NCI-H1105 treated with DMSO at 0.1 percent for 48 hours (cell line): Measurements from ENCODE around the gene SGF29.
"Not testable (repeated sequence)": the region's sequence is repeated elsewhere in the genome, so short reads cannot be mapped to it uniquely, and the experiment has no call there.

Source experiments
- DNase-seq: peaks from one replicate; lab custom pipeline; 2025; lab: John Stamatoyannopoulos, UW

SGF29 gene

DNA sequence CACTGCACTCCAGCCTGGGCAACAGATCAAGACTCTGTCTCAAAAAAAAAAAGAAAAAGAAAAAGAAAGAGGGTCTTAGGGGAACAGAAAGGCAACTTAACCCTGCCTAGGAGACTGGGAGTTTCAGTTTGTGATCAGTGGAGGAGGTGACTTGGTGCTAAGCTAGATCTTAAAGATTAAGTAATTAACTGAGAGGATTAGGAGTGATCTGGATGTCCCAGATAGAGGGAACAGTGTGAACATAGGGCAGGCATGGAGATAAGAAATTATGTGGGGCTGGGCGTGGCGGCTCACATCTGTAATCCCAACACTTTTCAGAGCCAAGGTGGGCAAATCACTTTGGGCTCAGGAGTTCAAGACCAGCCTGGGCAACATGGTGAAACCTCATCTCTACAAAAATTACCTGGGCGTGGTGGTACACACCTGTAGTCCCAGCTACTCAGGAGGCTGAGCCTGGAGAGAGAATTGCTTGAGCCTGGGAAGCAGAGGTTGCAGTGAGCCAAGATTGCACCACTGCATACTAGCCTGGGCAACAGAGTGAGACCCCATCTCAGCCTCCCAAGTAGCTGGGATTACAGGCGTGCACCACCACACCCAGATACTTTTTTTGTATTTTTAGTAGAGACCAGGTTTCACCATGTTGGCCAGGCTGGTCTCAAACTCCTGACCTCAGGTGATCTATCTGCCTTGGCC is 12.7 kb downstream of the SGF29 start:
- DNase-seq = not testable (repeated sequence)

DNA sequence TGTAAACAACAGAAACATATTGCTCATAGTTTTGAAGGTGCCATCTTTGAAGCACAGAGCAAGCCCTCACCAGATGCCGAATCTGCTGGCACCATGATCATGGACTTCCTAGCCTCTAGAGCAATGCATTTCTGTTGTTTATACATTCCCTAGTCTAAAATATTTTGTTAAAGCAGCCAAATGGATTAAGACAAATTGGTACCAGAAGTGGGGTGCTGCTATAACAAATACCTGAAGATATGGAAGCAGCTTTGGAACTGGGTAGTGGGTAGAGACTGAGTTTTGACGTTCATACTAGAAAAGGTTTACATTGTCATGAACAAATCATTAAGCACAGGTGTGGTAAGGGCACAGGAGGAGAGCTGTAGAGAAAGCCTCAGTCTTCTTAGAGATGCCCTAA is 13.6 kb downstream of the SGF29 start:
- no peak for DNase-seq

DNA sequence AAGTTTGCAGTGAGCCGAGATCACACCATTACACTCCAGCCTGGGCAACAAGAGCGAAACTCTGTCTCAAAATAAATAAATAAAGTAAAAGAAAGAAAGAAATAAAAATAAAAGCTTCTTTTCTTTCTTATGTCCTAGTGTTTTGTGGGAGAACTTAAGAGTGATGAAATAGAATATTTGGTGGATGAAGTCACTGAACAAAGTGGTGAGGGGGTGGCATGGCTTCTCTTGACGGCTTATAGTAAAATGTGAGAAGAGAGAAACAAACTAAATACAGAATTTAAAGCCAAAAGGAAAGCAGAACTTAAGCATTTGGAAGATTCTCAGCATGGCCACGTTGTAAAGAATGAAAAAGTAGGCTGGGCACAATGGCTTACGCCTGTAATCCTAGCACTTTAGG is 15.3 kb downstream of the SGF29 start:
- DNase-seq = no peak

DNA sequence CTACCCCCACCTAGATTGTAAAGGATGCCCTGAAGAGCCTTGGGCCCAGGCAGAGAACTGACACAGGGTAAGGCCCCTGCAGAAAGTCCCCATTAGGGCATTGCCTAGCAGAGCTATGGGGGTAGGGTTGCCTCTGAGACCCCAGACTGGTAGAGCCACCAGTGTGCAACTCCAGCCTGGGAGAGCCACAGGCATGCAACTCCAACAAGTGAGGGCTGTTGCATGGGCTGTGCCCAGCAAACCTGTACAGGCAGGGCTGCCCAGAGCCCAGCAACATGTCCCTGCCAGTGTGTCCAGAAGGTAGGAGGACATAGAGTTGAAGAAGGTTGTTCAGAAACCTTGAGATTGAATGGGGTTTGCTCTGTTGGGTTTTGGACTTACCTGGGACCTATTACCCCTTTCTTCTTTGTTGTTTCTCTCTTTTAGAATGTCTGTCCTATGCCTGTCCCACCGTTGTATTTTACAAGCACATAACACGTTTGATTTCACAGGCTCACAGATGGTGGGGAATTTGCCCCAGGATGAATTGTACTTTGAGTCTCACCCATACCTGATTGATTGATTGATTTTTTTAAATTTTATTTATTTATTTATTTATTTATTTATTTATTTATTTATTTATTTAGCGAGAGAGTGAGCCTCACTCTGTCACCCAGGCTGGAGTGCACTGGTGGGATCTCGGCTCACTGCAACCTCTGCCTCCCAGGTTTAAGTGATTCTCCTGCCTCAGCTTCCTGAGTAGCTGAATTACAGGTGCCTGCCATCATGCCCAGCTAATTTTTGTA is 16.4 kb downstream of the SGF29 start:
- no peak for DNase-seq

DNA sequence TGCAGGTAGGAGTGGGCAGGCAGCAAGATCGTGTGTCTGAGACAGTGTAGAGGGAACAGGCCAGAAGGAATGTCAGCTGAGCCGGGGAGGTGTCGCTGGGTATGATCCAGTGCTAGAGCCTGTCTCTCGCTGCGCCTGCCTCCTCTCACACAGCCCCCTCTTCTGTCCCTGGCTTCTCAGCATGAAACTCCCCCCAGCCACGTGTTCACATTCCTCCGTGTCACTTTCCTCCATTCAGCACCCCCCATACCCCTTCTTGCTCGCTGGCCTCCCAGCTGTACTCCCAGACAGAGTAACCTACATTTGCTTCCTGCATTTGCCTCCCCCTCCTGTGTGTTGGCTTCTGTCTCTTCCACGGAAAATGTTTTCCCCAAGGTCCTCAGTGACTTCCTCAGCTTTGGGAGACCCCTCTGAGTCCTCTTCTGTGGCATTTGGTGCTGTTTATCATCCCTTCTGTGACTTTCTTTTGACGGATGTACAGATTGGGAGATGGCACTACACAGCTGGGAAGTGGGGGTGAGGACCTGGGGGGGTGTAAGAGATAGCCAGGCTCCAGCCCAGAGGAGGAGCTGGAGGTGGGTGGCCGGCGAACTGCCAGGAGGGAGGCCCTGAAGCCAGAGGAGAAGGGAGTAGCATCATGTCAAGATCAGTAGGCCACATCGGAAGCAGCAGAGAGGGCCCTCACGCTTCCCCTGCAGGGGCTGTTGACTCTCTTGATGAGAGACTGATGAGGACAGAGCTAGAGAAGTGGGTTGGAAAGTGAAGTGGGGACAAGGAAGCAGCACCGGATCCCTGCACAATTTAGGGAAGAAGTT is 19.2 kb downstream of the SGF29 start:
- DNase-seq = no peak

DNA sequence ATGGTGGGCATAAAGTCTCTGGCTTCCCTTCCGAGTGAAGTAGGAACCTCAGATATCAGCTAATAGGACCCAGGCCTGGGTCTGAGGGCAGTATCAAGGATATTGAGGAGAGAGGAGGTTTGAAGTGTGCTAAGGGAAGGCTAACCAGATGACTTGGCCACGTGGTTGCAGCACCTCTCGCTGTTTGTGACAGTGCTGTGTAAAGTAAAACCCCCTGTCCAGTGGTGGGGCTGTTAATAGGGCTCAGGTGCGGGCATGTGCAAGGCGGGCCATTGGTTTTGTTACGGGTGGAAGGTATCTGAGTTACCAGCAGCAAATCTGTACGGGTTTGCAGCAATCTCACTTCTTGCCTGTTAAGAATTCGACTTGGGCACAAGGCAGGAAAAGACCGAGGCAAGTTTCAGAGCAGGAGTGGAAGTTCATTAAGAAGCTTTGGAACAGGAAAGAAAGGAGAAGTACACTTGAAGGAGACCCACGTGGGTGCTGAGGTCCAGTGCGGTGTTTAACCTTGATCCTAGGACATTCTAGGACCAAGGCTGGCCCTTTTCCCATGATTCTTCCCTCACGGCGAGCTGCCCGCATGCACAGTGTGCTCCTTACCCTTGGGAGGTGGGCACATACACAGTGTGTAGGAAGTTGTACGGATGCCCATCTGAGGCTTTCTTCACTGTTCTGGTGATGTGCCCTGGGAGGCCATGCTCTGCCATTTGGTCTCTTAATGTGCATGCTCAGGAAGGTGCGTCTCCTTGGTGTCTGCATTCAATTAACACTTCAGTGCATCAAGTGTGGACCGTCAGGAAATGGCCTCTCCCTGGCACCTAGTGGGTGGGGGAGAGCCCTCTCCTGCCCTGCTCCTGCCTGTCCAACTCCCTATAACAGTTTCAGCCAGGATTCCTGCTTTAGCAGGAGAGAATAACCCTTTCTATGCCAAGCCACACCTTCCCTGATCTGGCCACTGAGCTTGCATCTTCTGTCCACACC is 20.3 kb downstream of the SGF29 start:
- no peak for DNase-seq

DNA sequence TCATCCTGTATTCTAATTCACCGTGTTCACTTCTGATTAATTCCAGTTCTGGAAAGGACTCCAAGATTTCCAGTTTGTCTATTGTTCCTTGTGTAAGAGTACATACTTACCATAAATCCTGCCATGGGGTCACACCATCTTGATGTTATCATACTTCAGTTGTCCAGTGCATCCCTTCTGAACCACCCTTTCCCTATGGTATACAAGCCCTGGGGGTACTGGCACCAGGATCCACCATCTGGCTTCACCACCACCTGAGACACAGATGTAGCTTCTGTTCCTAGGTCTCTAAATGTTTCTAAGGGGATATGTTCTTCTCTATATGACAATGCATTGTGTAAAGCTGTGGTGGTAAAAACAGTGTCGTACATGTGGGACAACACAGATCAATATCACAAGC is 21.2 kb downstream of the SGF29 start:
- DNase-seq = no peak

DNA sequence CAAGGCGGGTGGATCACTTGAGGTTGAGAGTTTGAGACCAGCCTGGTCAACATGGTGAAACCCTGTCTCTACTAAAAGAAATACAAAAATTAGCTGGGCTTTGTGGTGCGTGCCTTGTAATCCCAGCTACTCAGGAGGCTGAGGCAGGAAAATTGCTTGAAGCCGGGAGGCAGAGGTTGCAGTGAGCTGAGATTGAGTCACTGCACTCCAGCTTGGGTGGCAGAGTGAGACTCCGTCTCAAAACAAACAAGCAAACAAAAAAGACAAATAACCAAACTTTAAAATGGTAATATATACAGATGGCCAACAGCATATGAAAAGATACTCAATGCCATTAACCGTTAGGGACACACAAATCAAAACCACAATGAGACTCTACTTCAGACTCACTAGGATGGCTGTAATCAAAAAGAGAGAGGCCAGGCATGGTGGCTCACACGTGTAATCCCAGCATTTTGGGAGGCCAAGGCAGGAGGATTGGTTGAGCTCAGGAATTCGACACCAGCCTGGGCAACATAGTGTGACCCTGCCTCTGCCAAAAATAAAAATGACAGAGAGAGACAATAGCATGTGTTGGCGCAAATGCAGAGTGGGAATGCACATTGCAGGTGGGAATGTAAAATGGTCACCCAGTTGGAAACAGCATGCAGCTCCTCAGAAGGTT is 21.9 kb downstream of the SGF29 start:
- no peak for DNase-seq

DNA sequence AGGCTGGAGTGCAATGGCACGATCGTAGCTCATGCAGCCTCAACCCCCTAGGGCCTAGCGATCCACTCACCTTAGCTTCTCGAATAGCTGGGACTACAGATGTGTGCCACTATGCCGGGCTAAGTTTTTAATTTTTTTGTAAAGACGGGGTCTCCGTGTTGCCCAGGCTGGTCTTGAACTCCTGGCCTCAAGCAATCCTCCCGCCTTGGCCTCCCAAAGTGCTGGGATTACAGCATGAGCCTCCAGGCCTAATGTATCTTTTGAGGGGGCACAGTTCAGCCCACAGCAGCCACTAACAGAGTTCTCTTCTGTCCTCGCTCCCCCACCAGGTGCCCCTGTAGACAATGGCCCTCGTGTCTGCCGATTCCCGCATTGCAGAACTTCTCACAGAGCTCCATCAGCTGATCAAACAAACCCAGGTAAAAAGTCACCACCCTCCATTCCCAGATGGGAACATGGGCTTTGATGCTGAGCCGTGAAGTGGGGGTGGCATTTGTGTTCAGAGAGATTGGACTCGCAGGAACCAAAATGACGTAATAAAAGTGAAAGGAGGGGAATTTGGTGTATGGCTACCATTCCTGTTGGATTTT is 27.1 kb downstream of the SGF29 start:
- no peak for DNase-seq

DNA sequence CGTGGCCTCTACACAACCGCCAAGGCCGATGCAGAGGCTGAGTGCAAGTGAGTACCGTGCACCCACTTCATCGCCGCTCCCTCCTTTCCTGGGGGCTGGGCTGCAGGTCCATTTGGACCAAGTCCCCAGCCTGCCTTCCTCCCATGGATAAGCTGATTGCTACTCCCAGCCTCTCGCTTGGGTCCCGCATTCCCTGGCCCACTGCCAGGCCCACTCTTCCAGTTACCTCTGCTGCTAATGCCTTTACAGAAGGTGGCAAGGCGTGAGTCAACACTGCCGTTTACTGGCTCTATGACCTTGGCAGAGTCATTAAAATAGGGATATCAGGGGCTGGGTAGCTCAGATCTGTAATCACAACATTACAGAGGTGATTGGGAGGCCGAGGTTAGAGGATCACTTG is 32.0 kb downstream of the SGF29 start:
- no peak for DNase-seq

DNA sequence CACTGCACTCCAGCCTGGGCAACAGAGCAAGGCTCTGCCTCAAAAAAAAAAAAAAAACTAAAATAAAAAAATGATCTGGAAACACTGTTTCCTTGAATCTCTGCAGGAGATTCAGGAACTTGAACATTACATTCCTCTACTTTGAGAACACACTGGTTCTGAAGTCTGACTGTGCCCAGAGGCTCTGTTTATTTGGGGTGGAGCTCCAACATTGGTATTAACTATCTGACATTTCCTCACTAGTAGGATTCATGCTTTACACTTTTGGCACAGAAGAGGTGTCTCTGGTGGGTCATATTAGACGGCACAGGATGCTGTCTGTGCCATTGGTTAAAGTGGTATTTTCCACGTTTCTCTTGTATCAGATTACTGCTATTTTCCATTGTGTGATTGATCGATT is 32.7 kb downstream of the SGF29 start:
- no peak for DNase-seq

DNA sequence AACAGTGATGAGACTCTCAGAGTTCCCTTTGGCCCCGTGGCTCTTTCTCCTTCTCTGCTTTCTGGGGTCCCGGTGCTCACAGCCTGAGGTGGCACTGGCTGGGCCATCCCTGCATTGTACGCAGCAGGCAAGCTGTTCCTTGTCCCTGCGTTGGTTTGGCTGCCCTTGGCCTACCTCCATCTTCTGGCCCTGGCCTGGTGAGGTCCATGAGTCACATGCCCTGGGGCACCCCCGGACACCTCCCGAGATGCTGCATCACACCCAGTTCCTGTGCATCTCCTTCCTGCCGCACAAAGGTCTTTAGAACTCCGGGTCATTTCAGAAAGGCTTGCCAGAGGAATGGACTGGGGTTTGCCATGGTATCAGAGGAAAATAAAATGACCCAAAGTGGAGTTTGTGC is 33.7 kb downstream of the SGF29 start:
- DNase-seq = no peak

DNA sequence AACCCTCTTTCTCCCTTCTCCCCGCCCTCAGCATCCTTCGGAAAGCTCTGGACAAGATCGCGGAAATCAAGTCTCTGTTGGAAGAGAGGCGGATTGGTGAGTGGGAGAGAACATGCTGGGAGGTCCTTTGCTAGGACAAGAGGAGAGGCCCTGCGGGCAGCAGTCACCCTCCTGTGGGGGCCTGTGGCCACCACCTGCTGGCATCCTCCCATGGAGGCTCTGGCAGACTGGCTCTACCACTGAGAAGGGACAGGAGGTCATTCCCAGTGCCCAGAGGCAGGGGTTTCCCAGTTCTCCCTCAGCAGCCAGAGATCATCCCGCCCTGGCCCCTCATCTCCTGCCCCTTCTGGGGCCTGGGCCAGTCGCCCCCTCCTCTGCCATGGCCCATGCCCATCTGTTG is 35.3 kb downstream of the SGF29 start:
- no peak for DNase-seq

DNA sequence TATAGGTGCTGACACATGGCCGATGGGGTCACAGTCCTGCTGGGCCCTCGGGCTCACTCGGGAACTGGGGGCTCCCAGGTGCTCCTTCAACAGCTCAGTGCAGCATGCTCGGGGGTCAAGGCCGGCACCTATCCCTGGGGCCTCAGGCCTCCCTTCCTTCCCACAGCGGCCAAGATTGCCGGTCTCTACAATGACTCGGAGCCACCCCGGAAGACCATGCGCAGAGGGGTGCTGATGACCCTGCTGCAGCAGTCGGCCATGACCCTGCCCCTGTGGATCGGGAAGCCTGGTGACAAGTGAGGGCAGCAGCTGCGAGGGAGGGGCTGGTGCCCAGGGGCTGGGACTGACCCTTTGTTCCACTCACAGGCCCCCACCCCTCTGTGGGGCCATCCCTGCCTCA is 36.2 kb downstream of the SGF29 start:
- DNase-seq = no peak

DNA sequence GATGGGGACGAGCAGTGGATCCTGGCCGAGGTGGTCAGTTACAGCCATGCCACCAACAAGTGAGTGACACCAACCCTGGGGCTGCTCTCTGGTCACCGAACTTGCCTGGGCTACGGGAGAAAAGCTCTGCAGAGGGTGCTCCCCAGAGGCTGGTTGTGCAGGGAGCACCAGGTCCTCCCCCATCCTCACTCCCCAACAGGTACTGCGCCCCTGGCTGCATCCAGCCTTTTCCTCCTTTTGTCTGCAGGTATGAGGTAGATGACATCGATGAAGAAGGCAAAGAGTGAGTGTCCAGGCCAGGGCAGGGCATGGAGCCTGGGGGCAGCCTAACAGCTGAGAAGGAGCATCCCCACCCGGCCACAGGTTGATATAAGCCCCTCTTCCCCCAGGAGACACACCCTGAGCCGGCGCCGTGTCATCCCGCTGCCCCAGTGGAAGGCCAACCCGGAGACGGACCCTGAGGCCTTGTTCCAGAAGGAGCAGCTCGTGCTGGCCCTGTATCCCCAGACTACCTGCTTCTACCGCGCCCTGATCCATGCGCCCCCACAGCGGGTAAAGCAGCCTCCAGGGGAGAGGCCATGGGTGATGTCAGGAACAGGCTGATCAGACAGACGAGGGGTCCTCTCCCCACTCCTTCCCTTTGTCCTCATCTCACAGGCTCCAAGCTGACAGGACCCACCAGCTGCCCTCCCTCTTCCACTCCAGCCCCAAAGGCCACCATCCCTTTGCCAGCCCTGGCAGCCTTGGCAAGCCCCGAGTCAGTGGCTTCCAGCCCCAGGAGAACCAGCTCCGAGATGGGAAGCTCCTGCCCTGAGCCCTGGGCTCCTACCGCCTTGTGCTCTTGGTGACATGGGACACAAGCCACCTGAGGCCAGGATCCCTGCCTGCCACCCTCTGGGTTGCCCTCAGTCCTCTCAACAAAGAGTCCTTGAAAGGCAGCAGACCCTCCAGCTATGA is 36.9 kb downstream of the SGF29 start:
- DNase-seq = no peak

DNA sequence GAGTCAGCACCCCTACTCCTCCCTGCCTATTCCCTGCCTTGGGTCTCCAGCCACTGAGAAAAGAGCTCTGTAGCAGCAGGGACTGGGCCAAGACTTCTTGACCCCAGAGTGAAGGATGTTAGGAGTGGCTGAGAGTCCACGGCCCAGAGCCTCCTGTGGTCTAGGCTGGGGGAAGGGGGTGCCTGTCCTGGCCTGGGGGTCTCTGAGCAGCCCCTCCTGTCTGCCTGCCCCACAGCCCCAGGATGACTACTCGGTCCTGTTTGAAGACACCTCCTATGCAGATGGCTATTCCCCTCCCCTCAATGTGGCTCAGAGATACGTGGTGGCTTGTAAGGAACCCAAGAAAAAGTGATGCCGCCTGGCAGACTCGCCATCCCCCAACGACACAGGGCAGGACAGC is 37.6 kb downstream of the SGF29 start:
- no peak for DNase-seq

DNA sequence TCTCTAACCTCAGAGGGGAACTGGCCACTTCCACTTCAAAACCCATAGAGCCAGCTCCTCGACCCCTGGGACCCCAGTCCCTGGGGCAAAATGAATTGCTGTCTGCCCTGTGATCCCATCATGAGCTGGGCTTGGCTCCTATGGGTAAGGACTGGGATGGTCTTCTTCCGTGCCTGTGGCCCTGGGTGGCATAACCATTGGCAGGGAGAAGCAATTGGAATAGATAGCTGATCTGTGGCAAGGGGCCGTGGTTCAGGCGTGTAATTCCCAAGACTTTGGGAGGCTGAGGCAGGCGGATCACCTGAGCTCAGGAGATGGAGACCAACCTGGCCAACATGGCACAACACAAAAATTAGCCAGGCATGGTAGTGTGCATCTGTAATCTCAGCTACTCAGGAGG is 38.8 kb downstream of the SGF29 start:
- DNase-seq = no peak

DNA sequence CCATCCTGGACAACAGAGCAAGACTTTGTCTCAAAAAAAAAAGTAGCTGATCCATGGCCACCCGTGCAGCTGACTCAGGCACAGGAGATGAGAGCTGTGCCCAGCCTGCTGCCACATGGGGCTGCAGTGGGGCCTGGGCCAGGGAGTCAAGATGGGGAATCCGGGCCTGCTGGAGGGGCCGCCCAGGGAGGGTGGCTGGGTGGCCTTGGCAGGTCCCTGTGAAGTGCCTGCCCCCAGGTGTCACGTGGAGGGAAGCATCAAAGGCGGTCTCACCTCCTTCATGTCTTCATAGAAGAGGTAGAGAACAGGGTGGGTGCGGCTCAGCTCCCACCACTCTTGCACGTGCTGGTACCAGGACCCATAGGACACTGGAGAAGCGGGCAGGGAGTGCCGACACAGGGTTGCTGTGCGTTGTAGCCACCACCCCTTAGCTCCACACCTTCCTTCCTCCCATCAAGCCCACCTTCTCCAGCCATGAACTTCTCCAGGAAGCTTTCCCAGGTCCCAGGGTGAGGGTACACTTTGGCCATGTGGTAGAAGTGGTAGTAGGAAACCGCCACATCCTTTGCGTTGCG is 39.3 kb downstream of the SGF29 start:
- DNase-seq = no peak

DNA sequence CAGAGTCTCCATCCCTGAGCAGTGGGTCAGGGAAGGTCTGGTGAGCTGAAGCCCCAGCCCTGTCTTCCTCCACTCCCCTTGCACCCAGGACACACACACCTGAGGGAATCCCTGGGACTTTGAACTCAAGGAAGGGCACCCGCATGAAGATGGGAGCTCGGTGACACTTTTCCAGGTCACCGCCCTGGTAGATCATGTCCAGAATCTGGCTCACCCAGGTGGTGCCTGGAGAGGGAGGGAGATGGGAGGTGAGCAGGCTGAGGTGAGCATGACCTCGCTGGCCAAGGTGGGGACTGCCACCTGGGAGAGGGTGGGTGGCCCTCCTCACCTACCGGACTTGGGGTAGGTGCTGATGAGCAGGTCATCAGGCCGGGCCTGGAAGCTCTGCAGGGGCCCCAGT is 41.7 kb downstream of the SGF29 start:
- DNase-seq = not testable (repeated sequence)
